BJ (cell line): ENCODE data around the gene TRIM59. TPM values are rescaled to one million over a fixed set of nuclear protein-coding genes. Genes with fewer than 3 reads are reported as not detected.

Experiments
- CTCF ChIA-PET: fragments of 350-600 bp; formaldehyde crosslinking; extraction: SDS; loops from one replicate; lab custom pipeline; 2021; ENCODE audit warnings: antibody characterized with exemption, inconsistent platforms; lab: Yijun Ruan, JAX
- POLR2A ChIA-PET: fragments of 300-600 bp; sonication (Branson Sonifier 250); formaldehyde crosslinking; extraction: SDS; loops from one replicate; lab custom pipeline; 2021; ENCODE audit warnings: antibody characterized with exemption; lab: Charles Lee
- DNase-seq: peaks from one replicate; pipeline ENCODE4 v3.0.0-alpha.2; 2011; ENCODE audit warnings: low read depth
- H3K27me3 ChIP-seq: 2 replicates; pipeline ENCODE4 v1.6.0; 2011; ENCODE audit warnings: low read length; ENCODE audit not compliant: control insufficient read depth, insufficient read depth
- H3K36me3 ChIP-seq: 2 replicates; pipeline ENCODE4 v1.5.1; 2011; ENCODE audit warnings: low read length; ENCODE audit not compliant: control insufficient read depth, insufficient read depth
- H3K4me3 ChIP-seq: 2 replicates; pipeline ENCODE4 v1.5.1; 2011; ENCODE audit warnings: low read depth, mild to moderate bottlenecking, control low read depth, low read length
- polyA plus RNA-seq: library from polyadenylated mRNA; depleted of rRNA; stranded (reverse); fragments of >200 nt; gene quantifications from 2 replicates; pipeline ENCODE4 v1.2.3, GENCODE V29; 2011
- TF ChIP-seq, protein P1 (sequence below): IDR thresholded peaks from 2 replicates; pipeline ENCODE4 v1.5.1; 2011; ENCODE audit warnings: low read depth, mild to moderate bottlenecking, control low read depth, inconsistent platforms, low read length, moderate library complexity; ENCODE audit not compliant: insufficient read depth

The TRIM59 gene
- polyA plus RNA-seq, 1 experiment = 10.3 TPM

DNA sequence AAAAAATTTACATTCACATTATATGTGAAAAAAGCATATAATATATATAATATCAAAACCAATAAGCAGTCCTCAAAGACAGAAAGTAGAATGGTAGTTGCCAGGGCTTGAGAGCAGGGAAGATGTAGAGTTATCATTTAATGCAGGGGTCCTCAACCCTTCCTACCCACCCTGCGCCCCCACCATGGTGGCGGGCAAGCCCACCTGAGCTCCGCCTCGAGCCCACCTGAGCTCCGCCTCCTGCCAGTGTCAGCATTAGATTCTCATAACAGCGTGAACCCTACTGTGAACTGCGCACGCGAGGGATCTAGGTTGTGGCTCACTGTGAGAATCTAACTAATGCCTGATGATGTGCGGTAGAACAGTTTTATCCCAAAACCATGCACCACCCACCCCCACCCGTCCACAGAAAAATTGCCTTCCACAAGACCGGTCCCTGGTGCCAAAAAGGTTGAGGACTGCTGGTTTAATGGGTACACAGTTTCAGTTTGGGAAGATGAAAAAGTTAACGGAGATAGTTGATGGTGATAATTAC, 3.0 kb downstream of the TRIM59 start:
- CTCF ChIA-PET = interaction anchor here (0.9 kb wide), 1 partner anchor 271 kb away, joined by 3 read pairs; no protein-coding TSS in a partner anchor
- Histone ChIP-seq H3K27me3 (no peaks in the 10 kb centered on the region), H3K4me3 (no peak overlapping the region), H3K36me3 (peaks cover 2% of the 10 kb centered on the region; the same call in 1 of the 2 replicates)
- no peak for DNase-seq
- POLR2A ChIA-PET = no interaction called here
- TF ChIP-seq, protein P1, sequence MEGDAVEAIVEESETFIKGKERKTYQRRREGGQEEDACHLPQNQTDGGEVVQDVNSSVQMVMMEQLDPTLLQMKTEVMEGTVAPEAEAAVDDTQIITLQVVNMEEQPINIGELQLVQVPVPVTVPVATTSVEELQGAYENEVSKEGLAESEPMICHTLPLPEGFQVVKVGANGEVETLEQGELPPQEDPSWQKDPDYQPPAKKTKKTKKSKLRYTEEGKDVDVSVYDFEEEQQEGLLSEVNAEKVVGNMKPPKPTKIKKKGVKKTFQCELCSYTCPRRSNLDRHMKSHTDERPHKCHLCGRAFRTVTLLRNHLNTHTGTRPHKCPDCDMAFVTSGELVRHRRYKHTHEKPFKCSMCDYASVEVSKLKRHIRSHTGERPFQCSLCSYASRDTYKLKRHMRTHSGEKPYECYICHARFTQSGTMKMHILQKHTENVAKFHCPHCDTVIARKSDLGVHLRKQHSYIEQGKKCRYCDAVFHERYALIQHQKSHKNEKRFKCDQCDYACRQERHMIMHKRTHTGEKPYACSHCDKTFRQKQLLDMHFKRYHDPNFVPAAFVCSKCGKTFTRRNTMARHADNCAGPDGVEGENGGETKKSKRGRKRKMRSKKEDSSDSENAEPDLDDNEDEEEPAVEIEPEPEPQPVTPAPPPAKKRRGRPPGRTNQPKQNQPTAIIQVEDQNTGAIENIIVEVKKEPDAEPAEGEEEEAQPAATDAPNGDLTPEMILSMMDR = no peak

DNA sequence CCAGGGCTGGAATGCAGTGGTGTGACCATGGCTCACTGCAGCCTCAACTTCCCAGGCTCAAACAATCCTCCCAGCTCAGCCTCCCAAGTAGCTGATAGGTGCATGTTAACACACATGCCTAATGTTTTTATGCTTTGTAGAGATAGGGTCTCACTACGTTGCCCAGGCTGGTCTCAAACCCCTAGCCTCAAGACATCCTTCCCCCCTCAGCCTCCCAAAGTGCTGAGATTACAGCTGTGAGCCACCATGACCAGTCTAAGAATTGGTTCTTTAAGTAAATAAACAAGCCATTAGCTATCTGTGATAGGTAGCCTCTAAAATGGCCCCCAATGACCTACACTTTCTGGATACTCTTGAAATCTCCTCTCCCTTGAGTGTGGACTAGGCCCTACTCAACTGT, 3.7 kb downstream of the TRIM59 start:
- POLR2A ChIA-PET = no interaction called here
- H3K36me3 ChIP-seq = peaks cover 2% of the 10 kb centered on the region; the same call in 1 of the 2 replicates
- TF ChIP-seq, protein P1 = no peak
- H3K27me3 ChIP-seq = no peaks in the 10 kb centered on the region
- no peak overlapping the region for H3K4me3 ChIP-seq
- DNase-seq = no peak
- CTCF ChIA-PET = no interaction called here

DNA sequence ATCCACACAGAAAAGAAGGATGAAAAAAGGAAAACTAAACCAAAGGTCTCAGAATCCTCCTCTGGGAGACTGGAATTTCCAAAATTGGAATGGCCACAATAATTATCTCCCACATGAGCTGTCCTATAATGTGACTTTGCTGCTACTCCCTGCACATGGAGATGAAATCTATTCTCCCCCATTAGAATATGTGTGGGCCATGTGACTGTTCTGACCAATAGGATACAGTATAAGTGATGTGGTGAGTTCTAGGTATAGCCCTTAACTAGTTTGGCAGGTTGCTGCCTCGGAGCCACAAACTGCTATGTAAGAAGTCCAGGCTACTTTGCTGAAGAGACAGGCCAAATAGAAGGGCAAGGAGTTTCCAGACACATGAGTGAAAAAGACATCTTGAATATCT, 5.2 kb downstream of the TRIM59 start:
- H3K36me3 ChIP-seq = peaks cover 2% of the 10 kb centered on the region; the same call in 1 of the 2 replicates
- DNase-seq = no peak
- ChIA-PET CTCF (no interaction called here), POLR2A (no interaction called here)
- H3K27me3 ChIP-seq = no peaks in the 10 kb centered on the region
- no peak overlapping the region for H3K4me3 ChIP-seq
- TF ChIP-seq, protein P1 = no peak

GRCh38 chr3:160440687-160441086, 8.9 kb downstream of the TRIM59 start:
- POLR2A ChIA-PET = no interaction called here
- no peak overlapping the region for H3K4me3 ChIP-seq
- H3K27me3 ChIP-seq = no peaks in the 10 kb centered on the region
- 0 out of 2 replicates have a peak, but pooled peaks cover 1% of the 10 kb centered on the region for H3K36me3 ChIP-seq
- CTCF ChIA-PET = no interaction called here
- TF ChIP-seq, protein P1 = no peak
- no peak for DNase-seq

GRCh38 chr3:160437083-160437455, 12.5 kb downstream of the TRIM59 start:
- no peak for DNase-seq
- Histone ChIP-seq H3K27me3 (no peaks in the 10 kb centered on the region), H3K4me3 (no peak overlapping the region), H3K36me3 (0 out of 2 replicates have a peak, but pooled peaks cover 1% of the 10 kb centered on the region)
- ChIA-PET CTCF (no interaction called here), POLR2A (no interaction called here)
- TF ChIP-seq, protein P1 = no peak
